Calu3 (cell line): ENCODE results near the gene CDK2AP2. TPM values are rescaled to one million over a fixed set of nuclear protein-coding genes. Genes with fewer than 3 reads are reported as not detected.

Source experiments
- BruUV-seq: library from RNA; stranded (reverse); fragments of 400-500 nt; replicated peaks from 2 replicates; lab custom pipeline; 2021; lab: Mats Ljungman, UMichigan
- CTCF ChIA-PET: fragments of 300-600 bp; sonication (Branson Sonifier 250); formaldehyde crosslinking; loops from one replicate; lab custom pipeline; 2022; ENCODE audit warnings: antibody characterized with exemption; lab: Charles Lee
- DNase-seq: peaks from one replicate; pipeline ENCODE4 v3.0.0; 2022
- H3K27ac Mint-ChIP-seq: one replicate; pipeline ENCODE4 v1.8.0; 2022; ENCODE audit warnings: mixed read lengths; ENCODE audit not compliant: unreplicated experiment
- H3K27me3 Mint-ChIP-seq: one replicate; pipeline ENCODE4 v1.8.0; 2022; ENCODE audit warnings: mixed read lengths; ENCODE audit not compliant: unreplicated experiment
- H3K36me3 Mint-ChIP-seq: one replicate; pipeline ENCODE4 v1.8.0; 2022; ENCODE audit warnings: mild to moderate bottlenecking, moderate library complexity, mixed read lengths; ENCODE audit not compliant: insufficient read depth, unreplicated experiment
- H3K4me1 Mint-ChIP-seq: one replicate; pipeline ENCODE4 v1.8.0; 2022; ENCODE audit warnings: mild to moderate bottlenecking, low read depth, mixed read lengths; ENCODE audit not compliant: unreplicated experiment
- H3K4me3 Mint-ChIP-seq: one replicate; pipeline ENCODE4 v1.8.0; 2022; ENCODE audit warnings: mild to moderate bottlenecking, low read depth, moderate library complexity, mixed read lengths; ENCODE audit not compliant: unreplicated experiment
- H3K9me3 Mint-ChIP-seq: one replicate; pipeline ENCODE4 v1.8.0; 2022; ENCODE audit warnings: low read depth, mixed read lengths; ENCODE audit not compliant: unreplicated experiment
- intact Hi-C: fragments of 100-400 bp; cut with micrococcal nuclease; formaldehyde crosslinking; loops from one replicate; pipeline ENCODE4 v1.10.0; 2022; ENCODE audit not compliant: unreplicated experiment
- total RNA-seq: library from RNA; stranded (reverse); gene quantifications from 2 replicates; pipeline ENCODE4 v1.2.3, GENCODE V29; 2022
- TF ChIP-seq, protein P1 (sequence below): fragments of 200-600 bp; IDR thresholded peaks from one replicate; pipeline ENCODE4 v1.8.0; 2022; ENCODE audit warnings: antibody characterized with exemption; ENCODE audit not compliant: unreplicated experiment

Gene CDK2AP2
- total RNA-seq, 1 experiment from 2014 or later, result 64.7 TPM

DNA sequence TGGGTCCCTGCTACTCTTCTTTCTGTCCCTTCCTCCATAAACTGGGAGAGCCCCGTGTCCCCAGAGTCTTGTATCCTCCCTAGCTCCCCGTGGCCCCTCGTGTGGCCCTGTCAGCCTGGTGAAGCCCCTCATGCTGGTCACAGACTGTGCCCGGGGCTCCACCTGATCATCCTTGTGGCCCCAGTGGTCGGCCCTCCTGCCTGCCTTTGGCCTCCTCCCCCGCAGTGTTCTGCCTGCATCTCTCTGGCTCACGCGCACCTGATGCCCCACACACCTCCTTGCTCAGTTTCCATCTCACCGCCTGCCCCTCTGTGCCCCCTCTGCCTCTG, 16.5 kb upstream of the CDK2AP2 start:
- no peaks in the 10 kb centered on the region for H3K36me3 Mint-ChIP-seq

DNA sequence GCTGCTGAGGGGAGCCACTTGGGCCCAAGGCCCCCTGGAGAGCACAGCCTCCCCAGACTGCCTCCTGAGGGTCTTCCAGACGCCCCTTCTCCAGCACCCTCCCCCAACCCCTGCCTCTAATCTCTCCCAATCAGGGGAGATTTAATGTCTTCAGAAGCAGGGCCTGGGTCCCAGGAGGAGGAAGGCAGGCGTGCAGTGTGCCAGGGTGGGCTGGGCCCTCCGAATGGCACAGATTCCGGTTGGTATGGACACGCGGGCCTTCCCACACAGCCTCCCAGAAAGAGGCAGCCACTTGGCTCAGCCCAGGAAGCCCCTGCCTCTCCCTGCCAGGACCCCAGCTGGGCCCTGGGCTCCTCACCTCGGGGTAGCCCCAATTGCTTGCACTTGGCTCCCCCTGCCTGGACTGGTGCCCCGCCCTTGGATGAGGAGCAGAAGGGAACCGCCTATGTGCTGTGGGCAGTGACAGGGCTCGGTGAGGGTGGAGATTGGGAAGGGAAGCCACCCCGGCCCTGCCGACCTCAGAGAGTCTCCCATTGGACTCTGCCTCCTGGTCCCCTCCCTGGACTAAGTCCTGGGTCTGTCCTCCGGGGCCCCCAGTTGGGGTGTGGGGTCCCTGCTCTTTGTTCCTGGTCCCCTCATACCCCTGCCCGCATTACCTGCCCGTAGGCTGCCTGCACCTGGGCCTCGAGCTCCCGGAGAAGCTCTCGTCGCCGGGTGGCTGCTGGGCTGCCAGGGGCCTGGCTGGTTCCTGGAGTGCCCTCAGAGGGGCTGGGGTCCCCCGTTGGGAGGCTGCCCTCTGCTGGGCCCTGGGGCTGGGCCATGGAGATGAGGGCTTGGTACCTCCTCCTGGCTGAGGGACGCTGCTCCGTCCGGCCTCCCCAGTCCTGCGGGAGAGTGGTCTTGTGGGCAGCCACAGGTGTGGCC, 15.9 kb upstream of the CDK2AP2 start:
- no peak for DNase-seq
- Mint-ChIP-seq H3K27ac (no peak overlapping the region), H3K27me3 (peaks cover 46% of the 10 kb centered on the region), H3K9me3 (peaks cover 11% of the 10 kb centered on the region), H3K4me1 (peaks cover 5% of the 10 kb centered on the region), H3K4me3 (no peak overlapping the region), H3K36me3 (no peaks in the 10 kb centered on the region)
- no TSS peak for BruUV-seq
- TF ChIP-seq, protein P1, sequence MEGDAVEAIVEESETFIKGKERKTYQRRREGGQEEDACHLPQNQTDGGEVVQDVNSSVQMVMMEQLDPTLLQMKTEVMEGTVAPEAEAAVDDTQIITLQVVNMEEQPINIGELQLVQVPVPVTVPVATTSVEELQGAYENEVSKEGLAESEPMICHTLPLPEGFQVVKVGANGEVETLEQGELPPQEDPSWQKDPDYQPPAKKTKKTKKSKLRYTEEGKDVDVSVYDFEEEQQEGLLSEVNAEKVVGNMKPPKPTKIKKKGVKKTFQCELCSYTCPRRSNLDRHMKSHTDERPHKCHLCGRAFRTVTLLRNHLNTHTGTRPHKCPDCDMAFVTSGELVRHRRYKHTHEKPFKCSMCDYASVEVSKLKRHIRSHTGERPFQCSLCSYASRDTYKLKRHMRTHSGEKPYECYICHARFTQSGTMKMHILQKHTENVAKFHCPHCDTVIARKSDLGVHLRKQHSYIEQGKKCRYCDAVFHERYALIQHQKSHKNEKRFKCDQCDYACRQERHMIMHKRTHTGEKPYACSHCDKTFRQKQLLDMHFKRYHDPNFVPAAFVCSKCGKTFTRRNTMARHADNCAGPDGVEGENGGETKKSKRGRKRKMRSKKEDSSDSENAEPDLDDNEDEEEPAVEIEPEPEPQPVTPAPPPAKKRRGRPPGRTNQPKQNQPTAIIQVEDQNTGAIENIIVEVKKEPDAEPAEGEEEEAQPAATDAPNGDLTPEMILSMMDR, result no peak
- intact Hi-C loops, result no loop called here
- CTCF ChIA-PET, result no interaction called here

More for the DNA sequence above, 16.5 kb upstream of the CDK2AP2 start:
- intact Hi-C loops, result no loop called here
- TF ChIP-seq, protein P1, result no peak
- peaks cover 11% of the 10 kb centered on the region for H3K9me3 Mint-ChIP-seq
- no peak overlapping the region for H3K4me3 Mint-ChIP-seq
- no peak overlapping the region for H3K27ac Mint-ChIP-seq
- peaks cover 5% of the 10 kb centered on the region for H3K4me1 Mint-ChIP-seq
- no peak for DNase-seq
- H3K27me3 Mint-ChIP-seq, result peaks cover 46% of the 10 kb centered on the region
- CTCF ChIA-PET, result no interaction called here
- BruUV-seq, result no TSS peak

DNA sequence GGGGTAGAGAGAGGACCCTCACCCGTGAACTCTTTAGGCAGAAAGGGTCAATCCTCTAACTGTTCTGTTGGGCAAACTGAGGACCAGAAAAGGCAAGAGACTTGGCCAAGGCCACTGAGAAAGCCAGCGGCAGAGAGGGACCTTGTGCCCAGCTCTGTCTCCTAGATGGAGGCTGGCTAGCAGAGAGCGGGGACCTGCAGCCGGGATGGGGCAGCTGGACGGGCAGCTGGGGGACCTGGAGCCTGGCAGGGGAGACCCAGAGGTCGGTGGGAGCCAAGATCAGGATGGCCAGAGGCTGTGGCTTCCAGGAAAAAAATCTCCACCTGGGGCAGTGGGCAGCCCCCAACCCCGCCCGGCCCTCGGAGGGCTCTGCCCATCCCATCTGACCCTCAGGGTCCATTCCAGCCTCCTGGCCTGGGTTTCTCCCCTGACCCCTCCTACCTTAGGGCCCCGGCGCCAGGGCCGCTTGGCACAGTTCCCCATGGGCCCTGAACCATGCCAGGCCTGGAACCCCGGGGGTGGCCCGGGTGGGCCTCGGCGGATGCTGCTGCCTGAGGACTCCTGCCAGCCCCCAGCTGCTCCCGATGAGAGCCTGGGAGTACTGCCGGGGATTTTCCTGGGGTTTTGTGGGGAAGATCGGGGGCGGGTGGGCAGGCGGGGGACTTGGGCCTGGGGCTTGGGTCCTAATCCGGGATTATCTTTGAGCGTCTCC, 15.0 kb upstream of the CDK2AP2 start, which contains the start of gene CABP2:
Gene CABP2 (minus strand): TSS at position 603 of the 712 bp plus-strand sequence. CDS start 120 bp downstream, at position 483.
- Mint-ChIP-seq H3K36me3 (no peaks in the 10 kb centered on the region), H3K4me3 (no peak within 1 kb of the TSS), H3K9me3 (peaks cover 9% of the 10 kb centered on the region), H3K27ac (no peak within 1 kb of the TSS), H3K4me1 (peaks cover 5% of the 10 kb centered on the region), H3K27me3 (peaks cover 44% of the 10 kb centered on the region)
- CTCF ChIA-PET, result no interaction called here
- intact Hi-C loops, result no loop called here
- TF ChIP-seq, protein P1, result no peak
- no peak for DNase-seq
- BruUV-seq, result no TSS peak

DNA sequence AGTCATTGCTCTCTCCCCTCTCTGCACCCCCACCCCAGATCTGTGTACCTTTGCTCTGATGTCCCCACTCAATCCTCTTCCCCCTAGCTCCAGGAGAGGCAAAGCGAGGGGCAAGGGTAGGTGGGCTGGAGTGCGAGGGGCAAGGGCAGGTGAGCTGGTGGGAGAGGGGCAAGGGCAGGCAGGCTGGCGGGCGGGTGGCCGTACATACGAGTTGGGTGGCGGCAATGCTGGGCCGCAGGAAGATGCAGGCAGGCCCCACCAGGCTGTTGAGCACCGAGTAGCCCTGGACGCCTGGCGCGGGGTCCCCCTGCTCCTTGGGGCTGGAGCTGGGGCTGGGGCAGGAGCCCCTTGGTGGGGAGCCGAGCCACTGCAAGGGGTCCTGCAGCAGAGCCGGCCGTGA, 14.4 kb upstream of the CDK2AP2 start:
- CTCF ChIA-PET, result no interaction called here
- intact Hi-C loops, result no loop called here
- H3K36me3 Mint-ChIP-seq, result no peaks in the 10 kb centered on the region
- H3K27ac Mint-ChIP-seq, result no peak overlapping the region
- peaks cover 37% of the 10 kb centered on the region for H3K27me3 Mint-ChIP-seq
- H3K4me3 Mint-ChIP-seq, result no peak overlapping the region
- no TSS peak for BruUV-seq
- TF ChIP-seq, protein P1, result no peak
- H3K4me1 Mint-ChIP-seq, result peaks cover 5% of the 10 kb centered on the region
- H3K9me3 Mint-ChIP-seq, result peaks cover 6% of the 10 kb centered on the region
- DNase-seq, result no peak
